Activated CD4-positive, alpha-beta memory T cell treated with anti-CD3 and anti-CD28 coated beads, Interleukin-2, amount 10 ng/mL, durations not matched to agents 7 days and 5 days (primary cell): Measurements from ENCODE around the gene UBN2. TPM values are rescaled to one million over a fixed set of nuclear protein-coding genes. Genes with fewer than 3 reads are reported as not detected.
A peak's percentile ranks its signal among the peaks of the same experiment; 100 is the strongest.

Experiments used
- CTCF ChIA-PET: fragments of 350-600 bp; sonication (Branson Sonifier 250); formaldehyde crosslinking; loops from one replicate; lab custom pipeline; 2021; ENCODE audit warnings: antibody characterized with exemption, inconsistent platforms; lab: Charles Lee
- POLR2A ChIA-PET: fragments of 350-600 bp; sonication (Branson Sonifier 250); formaldehyde crosslinking; loops from one replicate; lab custom pipeline; 2021; ENCODE audit warnings: antibody characterized with exemption; lab: Charles Lee
- DNase-seq: peaks from one replicate; pipeline ENCODE4 v3.0.0-alpha.2; 2020
- H3K27ac Mint-ChIP-seq: one replicate; pipeline ENCODE4 v1.8.0; 2021; ENCODE audit warnings: mild to moderate bottlenecking, mixed read lengths
- H3K27me3 Mint-ChIP-seq: one replicate; pipeline ENCODE4 v1.8.0; 2021; ENCODE audit warnings: mixed read lengths
- H3K36me3 Mint-ChIP-seq: one replicate; pipeline ENCODE4 v1.8.0; 2021; ENCODE audit warnings: low read depth, mixed read lengths
- H3K4me1 Mint-ChIP-seq: one replicate; pipeline ENCODE4 v1.8.0; 2021; ENCODE audit warnings: mixed read lengths
- H3K4me3 Mint-ChIP-seq: one replicate; pipeline ENCODE4 v1.8.0; 2021; ENCODE audit warnings: mild to moderate bottlenecking, mixed read lengths
- H3K9me3 Mint-ChIP-seq: one replicate; pipeline ENCODE4 v1.8.0; 2021; ENCODE audit warnings: mixed read lengths
- total RNA-seq, 2 experiments: library from RNA; stranded (reverse); gene quantifications; one replicate each; pipeline ENCODE4 v1.2.3, GENCODE V29; 2021

Gene UBN2
- total RNA-seq, 2 experiments from 2014 or later = 11.6 to 12.0 TPM

DNA sequence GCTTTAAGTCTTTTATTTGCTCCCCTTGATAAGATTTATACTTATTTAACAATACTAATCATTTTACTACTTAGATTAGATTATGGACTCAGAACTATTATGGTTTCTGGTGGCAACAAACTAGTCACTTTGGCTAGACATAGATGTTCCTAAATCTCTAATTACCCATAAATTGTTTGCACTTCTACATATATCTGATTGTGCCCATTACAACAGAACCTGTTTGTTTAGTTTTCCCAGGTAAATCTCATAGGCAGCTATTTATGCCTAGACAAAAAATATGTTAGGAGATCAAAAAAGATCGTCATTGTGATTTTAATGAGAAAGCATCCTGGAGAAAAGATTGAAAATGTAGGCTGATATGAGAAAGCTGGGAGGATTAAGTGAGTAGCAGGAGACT is 14.4 kb downstream of the UBN2 start:
- H3K27me3 Mint-ChIP-seq = no peaks in the 10 kb centered on the region
- ChIA-PET POLR2A (no interaction called here), CTCF (no interaction called here)
- no peak overlapping the region for H3K4me3 Mint-ChIP-seq
- H3K36me3 Mint-ChIP-seq = peaks cover 50% of the 10 kb centered on the region
- H3K27ac Mint-ChIP-seq = no peak overlapping the region
- peaks cover 26% of the 10 kb centered on the region for H3K4me1 Mint-ChIP-seq
- DNase-seq = no peak
- no peaks in the 10 kb centered on the region for H3K9me3 Mint-ChIP-seq

DNA sequence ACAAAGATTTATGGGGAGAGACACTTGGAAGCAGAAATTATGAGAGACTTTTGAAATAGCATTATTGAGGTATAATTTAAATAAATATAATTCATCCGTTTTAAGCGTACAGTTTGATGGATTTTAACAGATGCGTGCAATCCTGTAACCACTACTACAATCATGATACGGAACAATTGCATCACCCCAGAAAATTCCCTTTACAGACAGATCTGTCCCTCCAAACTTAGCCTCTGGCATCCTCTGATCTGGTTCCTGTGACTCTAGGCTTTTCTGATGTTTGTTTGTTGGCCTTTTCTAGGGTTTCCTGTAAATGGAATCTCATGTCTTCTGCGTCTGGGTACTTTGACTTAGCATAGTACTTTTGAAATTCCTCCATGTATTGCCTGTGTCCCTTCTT is 15.5 kb downstream of the UBN2 start:
- ChIA-PET CTCF (no interaction called here), POLR2A (no interaction called here)
- Mint-ChIP-seq H3K27me3 (no peaks in the 10 kb centered on the region), H3K36me3 (peaks cover 47% of the 10 kb centered on the region), H3K4me1 (peaks cover 25% of the 10 kb centered on the region), H3K27ac (no peak overlapping the region), H3K4me3 (no peak overlapping the region), H3K9me3 (no peaks in the 10 kb centered on the region)
- no peak for DNase-seq

DNA sequence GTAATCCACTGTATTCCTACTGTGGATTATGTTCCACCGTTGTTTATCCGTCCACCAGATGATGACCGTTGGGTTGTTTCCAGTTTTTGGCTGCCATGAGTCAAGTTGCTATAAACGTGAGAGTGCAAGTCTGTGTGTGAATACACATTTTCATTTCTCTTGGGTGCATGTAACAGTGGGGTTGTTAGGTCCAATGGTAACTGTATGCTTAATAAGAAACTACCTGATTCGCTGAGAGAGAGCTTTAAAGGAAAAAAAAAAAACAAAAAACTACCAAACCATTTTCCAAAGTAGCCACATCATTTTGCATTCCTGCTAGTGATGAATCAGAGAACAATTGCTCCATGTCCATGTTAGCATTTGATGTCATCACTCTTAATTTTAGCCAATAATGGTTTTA is 15.9 kb downstream of the UBN2 start:
- H3K27me3 Mint-ChIP-seq = no peaks in the 10 kb centered on the region
- no peaks in the 10 kb centered on the region for H3K9me3 Mint-ChIP-seq
- H3K27ac Mint-ChIP-seq = no peak overlapping the region
- POLR2A ChIA-PET = no interaction called here
- CTCF ChIA-PET = no interaction called here
- no peak overlapping the region for H3K4me3 Mint-ChIP-seq
- H3K36me3 Mint-ChIP-seq = peaks cover 52% of the 10 kb centered on the region
- DNase-seq = no peak
- peaks cover 25% of the 10 kb centered on the region for H3K4me1 Mint-ChIP-seq

DNA sequence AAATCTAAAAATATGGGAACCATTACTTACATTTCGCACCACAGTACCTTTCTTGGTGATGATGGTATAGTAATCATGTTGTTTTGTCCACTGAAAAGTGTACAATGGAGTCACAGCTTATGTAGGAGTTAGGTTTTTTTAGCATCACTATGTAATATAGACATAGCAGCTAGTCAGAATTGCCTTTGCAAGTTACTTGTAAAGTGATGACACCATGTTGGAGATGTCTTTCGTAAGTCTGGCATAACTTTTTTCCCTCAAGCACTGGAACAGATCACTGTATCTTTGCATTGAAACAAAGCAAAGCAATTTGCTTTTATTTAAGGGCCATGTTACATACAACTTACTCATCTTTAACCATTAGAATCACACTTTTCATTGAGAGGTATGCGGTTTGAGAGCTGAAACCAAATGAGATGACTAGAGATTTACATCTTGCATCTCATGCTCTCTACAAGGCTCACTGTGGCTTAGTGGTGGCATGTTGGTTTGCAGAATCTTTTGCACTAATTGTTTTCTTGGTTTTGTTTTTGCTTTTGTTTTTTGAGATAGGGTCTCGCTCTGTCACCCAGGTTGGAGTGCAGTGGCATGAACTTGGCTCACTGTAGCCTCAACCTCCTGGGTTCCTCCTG is 18.3 kb downstream of the UBN2 start:
- H3K4me1 Mint-ChIP-seq = peaks cover 12% of the 10 kb centered on the region
- H3K27me3 Mint-ChIP-seq = no peaks in the 10 kb centered on the region
- ChIA-PET CTCF (no interaction called here), POLR2A (interaction anchor here (1.0 to 1.5 kb wide), 3 partner anchors 21 to 154 kb away, joined by 3 to 4 read pairs (median 3); no protein-coding TSS in a partner anchor)
- no peak overlapping the region for H3K4me3 Mint-ChIP-seq
- peak; percentile 28 for DNase-seq
- no peaks in the 10 kb centered on the region for H3K9me3 Mint-ChIP-seq
- peaks cover 44% of the 10 kb centered on the region for H3K36me3 Mint-ChIP-seq
- H3K27ac Mint-ChIP-seq = no peak overlapping the region

DNA sequence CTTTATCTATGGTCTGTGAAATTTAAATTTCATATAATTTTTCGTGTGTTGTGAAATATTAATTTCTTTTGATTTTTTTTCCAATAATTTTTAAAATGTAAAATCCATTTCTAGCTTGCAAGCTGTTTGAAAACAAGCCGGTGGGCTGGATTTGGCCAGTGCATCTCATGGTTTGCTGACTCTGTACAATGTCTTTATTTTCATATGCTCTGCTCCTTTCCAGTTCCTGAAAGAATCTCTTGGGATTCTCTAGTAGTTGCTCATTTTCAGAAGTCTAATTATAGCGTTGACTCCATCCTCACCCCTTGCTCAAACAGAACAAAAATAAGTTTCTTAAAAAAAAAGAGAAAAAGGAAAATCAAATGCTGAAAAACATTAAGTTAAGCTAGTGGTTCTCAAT is 21.4 kb downstream of the UBN2 start:
- Mint-ChIP-seq H3K4me1 (peaks cover 10% of the 10 kb centered on the region), H3K36me3 (peaks cover 28% of the 10 kb centered on the region), H3K27me3 (no peaks in the 10 kb centered on the region), H3K4me3 (no peak overlapping the region), H3K27ac (no peak overlapping the region), H3K9me3 (no peaks in the 10 kb centered on the region)
- CTCF ChIA-PET = no interaction called here
- POLR2A ChIA-PET = no interaction called here
- no peak for DNase-seq

DNA sequence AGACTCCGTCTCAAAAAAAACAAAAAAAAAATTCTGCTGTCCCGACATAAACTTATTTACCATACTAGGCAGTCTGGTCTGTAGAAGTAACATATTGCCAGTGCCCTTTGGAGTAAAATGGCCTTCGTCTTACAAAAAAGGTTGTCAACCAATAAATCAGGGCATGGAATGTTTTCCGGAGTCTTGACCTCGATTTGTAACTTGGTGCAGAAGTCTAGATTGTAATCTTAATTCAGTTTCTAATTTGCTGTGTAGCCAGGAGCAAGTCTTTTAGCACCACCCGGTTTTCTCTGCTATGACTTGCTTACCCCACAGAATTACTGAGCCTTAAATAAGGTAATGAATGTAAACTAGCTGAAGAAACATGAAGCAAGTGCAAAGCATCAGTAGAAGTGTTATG is 23.2 kb downstream of the UBN2 start:
- H3K27ac Mint-ChIP-seq = no peak overlapping the region
- CTCF ChIA-PET = no interaction called here
- H3K27me3 Mint-ChIP-seq = no peaks in the 10 kb centered on the region
- peaks cover 20% of the 10 kb centered on the region for H3K36me3 Mint-ChIP-seq
- H3K4me1 Mint-ChIP-seq = peaks cover 5% of the 10 kb centered on the region
- H3K4me3 Mint-ChIP-seq = no peak overlapping the region
- POLR2A ChIA-PET = no interaction called here
- DNase-seq = no peak
- H3K9me3 Mint-ChIP-seq = no peaks in the 10 kb centered on the region

DNA sequence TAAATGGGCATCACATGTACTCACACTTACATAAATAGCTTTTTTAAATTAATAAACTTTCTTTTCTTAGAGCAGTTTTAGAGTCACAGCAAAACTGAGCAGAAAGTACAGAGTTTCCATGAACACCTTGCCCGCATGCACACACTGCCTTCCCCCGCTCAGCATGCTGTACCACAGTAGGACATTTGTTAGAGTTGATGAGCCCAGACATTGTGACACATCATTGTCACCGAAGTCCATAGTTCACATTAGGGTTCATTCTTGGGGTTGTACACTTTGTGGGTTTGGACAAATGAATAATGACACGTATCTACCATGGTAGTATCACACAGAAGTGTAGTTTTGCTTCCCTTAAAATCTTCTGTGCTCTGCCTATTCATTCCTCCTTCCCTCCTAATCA is 23.7 kb downstream of the UBN2 start:
- DNase-seq = no peak
- H3K4me3 Mint-ChIP-seq = no peak overlapping the region
- H3K4me1 Mint-ChIP-seq = peaks cover 2% of the 10 kb centered on the region
- peaks cover 20% of the 10 kb centered on the region for H3K36me3 Mint-ChIP-seq
- ChIA-PET POLR2A (no interaction called here), CTCF (no interaction called here)
- H3K27ac Mint-ChIP-seq = no peak overlapping the region
- H3K9me3 Mint-ChIP-seq = no peaks in the 10 kb centered on the region
- H3K27me3 Mint-ChIP-seq = no peaks in the 10 kb centered on the region

DNA sequence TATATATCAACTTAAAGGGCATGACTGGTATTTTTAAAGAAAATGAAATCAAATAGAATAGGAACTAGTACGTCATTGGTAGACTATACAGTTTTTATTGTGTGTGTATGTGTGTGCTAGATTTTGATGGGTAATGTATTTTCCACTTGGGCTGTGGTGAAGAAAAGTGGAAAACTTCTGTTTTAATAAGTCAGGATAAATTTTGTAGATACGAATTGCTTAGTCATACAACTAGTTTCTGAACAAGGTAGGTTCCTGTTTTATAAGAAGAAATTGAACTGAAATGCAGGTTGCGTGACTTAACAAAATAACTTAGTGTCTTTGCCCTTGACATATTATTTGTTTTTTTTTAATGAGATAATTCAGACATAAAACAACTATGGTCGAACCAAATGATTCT is 24.3 kb downstream of the UBN2 start:
- CTCF ChIA-PET = no interaction called here
- Mint-ChIP-seq H3K36me3 (peaks cover 20% of the 10 kb centered on the region), H3K27ac (no peak overlapping the region), H3K27me3 (no peaks in the 10 kb centered on the region), H3K4me3 (no peak overlapping the region), H3K9me3 (no peaks in the 10 kb centered on the region), H3K4me1 (no peaks in the 10 kb centered on the region)
- POLR2A ChIA-PET = no interaction called here
- no peak for DNase-seq

DNA sequence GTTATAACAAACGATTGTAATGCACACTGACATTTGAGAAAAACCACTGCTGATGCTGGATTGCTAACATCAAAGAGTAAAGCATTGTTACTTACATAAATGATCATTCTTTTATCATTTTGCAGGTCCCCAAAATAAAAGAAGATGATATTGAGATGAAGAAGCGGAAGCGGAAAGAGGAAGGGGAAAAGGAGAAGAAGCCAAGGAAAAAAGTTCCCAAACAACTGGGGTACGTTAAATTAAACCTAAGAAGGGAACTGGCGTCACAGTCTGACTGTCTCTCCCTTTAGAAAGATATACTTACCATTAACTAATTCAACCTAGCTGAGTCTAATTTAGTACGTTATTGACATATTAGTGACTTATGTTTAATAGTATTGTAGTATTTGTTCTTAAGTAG is 28.1 kb downstream of the UBN2 start:
- no peak for DNase-seq
- CTCF ChIA-PET = no interaction called here
- H3K9me3 Mint-ChIP-seq = no peaks in the 10 kb centered on the region
- peaks cover 15% of the 10 kb centered on the region for H3K36me3 Mint-ChIP-seq
- POLR2A ChIA-PET = no interaction called here
- H3K4me1 Mint-ChIP-seq = no peaks in the 10 kb centered on the region
- no peak overlapping the region for H3K4me3 Mint-ChIP-seq
- no peaks in the 10 kb centered on the region for H3K27me3 Mint-ChIP-seq
- no peak overlapping the region for H3K27ac Mint-ChIP-seq

DNA sequence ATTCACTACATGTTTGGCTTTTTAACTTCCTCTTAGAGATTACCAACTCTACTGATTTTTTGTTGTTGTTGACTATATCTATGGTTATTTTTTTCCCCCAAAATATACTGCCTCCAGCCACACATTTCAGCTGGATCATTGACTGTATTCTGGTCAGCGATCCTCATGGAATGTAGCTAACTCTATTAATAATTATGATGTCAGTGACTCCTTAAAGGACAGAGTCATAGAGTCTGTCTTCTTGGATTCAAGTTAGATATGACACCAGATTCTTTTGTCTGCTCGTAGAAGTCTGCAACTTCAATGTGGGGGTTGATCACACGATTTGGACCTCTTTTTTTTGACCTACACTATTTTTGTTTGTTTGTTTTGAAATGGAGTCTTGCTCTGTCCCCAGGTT is 33.2 kb downstream of the UBN2 start:
- no peaks in the 10 kb centered on the region for H3K27me3 Mint-ChIP-seq
- H3K4me1 Mint-ChIP-seq = no peaks in the 10 kb centered on the region
- peaks cover 37% of the 10 kb centered on the region for H3K36me3 Mint-ChIP-seq
- H3K4me3 Mint-ChIP-seq = no peak overlapping the region
- H3K27ac Mint-ChIP-seq = no peak overlapping the region
- no peaks in the 10 kb centered on the region for H3K9me3 Mint-ChIP-seq
- no peak for DNase-seq
- ChIA-PET POLR2A (no interaction called here), CTCF (no interaction called here)

DNA sequence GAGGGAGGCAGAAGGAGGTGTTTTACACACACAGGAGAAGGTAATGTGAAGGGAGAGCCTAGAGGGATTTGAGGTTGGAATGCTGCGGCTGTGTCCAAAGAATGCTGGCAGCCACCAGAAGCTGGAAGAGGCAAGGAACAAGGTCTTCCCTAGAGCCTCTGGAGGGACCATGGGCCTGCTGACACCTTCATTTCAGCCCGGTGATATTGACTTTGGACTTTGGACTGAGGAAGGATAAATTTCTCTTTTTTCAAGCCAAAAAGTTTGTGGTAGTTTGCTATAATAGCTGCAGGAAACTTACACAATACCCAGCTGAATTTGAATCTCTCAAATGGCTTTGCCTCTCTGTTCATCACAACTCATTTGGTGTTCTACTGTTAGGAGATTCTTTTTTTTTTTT is 34.6 kb downstream of the UBN2 start:
- H3K36me3 Mint-ChIP-seq = peaks cover 43% of the 10 kb centered on the region
- ChIA-PET CTCF (no interaction called here), POLR2A (no interaction called here)
- H3K9me3 Mint-ChIP-seq = no peaks in the 10 kb centered on the region
- DNase-seq = no peak
- no peaks in the 10 kb centered on the region for H3K4me1 Mint-ChIP-seq
- H3K27ac Mint-ChIP-seq = no peak overlapping the region
- H3K4me3 Mint-ChIP-seq = no peak overlapping the region
- no peaks in the 10 kb centered on the region for H3K27me3 Mint-ChIP-seq

DNA sequence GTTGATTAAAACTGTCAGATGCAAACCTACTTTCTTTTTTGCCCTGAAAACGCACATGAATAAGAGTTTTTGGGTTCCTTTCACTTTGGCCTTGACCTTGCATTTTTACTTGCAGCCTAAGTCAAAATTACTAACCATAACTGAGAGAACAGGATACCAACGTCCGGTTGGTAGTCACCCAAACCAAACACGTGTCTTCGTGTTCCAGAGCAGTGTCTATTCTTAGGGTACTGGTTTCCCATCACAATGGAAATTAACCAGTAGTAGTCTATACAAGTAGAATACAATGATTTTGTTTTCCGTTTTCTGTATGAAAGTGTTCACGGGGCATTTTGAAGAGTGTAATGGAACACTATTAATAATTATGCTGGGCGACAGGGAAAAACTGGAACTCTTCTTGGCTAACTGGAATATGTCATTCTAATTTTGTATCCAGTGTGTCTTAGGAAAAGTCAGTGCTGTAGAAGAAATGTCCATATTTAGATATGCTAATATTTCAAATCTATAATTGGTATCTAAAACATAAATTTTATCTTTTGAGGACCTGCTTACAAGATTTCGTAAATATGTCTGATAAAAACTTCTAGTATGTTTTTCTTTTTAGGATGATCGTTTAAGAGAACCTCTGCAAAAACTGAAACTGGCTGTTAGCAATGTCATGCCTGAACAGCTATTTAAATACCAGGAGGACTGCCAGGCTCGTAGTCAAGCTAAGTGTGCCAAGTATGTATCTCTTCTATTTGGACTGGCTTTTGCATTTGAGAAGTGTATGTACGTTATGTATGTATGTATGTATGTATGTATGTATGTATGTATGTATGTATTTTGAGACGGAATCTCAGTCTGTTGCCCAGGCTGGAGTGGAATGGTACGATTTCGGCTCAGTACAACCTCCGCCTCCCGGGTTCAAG is 40.9 kb downstream of the UBN2 start:
- ChIA-PET CTCF (no interaction called here), POLR2A (no interaction called here)
- H3K9me3 Mint-ChIP-seq = no peaks in the 10 kb centered on the region
- no peak overlapping the region for H3K4me3 Mint-ChIP-seq
- H3K36me3 Mint-ChIP-seq = peaks cover 40% of the 10 kb centered on the region
- H3K27me3 Mint-ChIP-seq = no peaks in the 10 kb centered on the region
- H3K4me1 Mint-ChIP-seq = no peaks in the 10 kb centered on the region
- H3K27ac Mint-ChIP-seq = no peak overlapping the region
- DNase-seq = no peak

DNA sequence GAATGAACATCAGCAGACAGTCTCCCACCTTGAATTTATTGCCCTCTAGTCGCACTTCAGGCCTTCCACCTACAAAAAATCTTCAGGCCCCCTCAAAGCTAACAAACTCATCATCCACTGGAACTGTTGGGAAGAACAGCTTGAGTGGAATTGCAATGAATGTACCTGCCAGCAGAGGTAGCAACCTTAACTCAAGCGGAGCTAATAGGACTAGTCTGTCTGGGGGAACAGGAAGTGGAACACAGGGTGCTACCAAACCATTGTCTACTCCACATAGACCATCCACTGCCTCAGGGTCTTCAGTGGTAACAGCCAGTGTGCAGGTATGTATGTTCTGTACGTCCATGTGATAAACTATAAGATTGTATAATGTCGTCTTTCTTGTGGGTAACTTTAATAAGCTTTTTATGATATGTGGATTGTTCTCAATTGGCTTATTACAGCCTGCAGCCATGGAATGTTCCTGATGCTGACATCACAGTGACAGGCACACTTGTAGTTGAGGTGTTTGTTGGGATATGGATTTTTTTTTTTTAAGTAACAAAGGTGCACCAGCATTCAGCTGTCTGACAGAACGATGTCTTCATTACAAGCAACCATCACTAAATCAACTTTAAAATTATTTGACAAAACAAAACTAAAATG is 53.3 kb downstream of the UBN2 start:
- H3K27ac Mint-ChIP-seq = no peak overlapping the region
- ChIA-PET CTCF (no interaction called here), POLR2A (no interaction called here)
- H3K36me3 Mint-ChIP-seq = peaks cover 23% of the 10 kb centered on the region
- H3K4me3 Mint-ChIP-seq = no peak overlapping the region
- no peak for DNase-seq
- H3K9me3 Mint-ChIP-seq = no peaks in the 10 kb centered on the region
- H3K4me1 Mint-ChIP-seq = no peaks in the 10 kb centered on the region
- H3K27me3 Mint-ChIP-seq = no peaks in the 10 kb centered on the region
